ENCODE data around the gene AMPH.

AMPH gene

DNA sequence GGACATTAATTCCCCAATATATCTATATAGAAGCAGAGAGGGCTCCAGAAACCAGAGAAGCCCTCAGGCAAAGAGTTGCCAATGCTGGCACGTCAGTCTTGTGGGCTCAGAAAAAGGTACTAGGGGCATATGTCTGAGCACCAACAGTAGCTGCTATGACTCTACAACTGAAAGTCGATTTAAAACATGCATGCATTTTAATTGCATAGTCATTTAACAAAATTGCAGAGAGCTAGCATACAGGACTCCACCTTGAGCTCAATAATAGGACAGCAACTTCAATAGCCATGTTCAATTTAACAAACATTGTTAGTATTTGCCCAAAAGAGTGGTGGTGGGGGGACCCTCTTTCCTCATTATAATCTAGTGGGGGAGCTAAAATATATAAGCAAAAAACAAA is 126.5 kb downstream of the AMPH start:
- no peak for DNase-seq (ENCODE audit: low read depth)
- TF ChIP-seq, protein P1, sequence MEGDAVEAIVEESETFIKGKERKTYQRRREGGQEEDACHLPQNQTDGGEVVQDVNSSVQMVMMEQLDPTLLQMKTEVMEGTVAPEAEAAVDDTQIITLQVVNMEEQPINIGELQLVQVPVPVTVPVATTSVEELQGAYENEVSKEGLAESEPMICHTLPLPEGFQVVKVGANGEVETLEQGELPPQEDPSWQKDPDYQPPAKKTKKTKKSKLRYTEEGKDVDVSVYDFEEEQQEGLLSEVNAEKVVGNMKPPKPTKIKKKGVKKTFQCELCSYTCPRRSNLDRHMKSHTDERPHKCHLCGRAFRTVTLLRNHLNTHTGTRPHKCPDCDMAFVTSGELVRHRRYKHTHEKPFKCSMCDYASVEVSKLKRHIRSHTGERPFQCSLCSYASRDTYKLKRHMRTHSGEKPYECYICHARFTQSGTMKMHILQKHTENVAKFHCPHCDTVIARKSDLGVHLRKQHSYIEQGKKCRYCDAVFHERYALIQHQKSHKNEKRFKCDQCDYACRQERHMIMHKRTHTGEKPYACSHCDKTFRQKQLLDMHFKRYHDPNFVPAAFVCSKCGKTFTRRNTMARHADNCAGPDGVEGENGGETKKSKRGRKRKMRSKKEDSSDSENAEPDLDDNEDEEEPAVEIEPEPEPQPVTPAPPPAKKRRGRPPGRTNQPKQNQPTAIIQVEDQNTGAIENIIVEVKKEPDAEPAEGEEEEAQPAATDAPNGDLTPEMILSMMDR (conservative IDR thresholded peaks at IDR 0.05; ENCODE audit: low read length), result no peak
- no peak overlapping the region for H3K4me3 ChIP-seq (ENCODE audit: low read length)

DNA sequence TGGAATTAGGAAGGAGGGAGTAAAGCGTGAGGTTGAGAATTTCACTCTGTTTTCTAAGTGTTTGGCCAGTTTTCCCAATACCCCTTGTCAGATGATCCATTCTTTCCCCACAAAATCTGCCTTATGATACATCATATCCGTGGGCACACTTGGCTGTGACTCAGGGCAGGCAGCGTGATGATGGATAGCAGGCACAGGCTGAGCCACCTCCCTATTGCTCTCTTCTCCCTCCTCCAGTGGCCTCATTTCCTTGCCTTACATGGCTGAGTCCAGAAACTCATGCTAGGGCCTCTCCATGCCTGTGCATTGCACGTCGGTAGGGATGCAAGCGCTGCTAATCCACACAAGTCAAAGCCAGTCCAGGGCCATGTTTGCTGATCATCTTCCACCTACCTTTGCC is 128.3 kb downstream of the AMPH start:
- H3K4me3 ChIP-seq (ENCODE audit: low read length), result no peak overlapping the region
- TF ChIP-seq, protein P1 (conservative IDR thresholded peaks at IDR 0.05; ENCODE audit: low read length), result no peak
- no peak for DNase-seq (ENCODE audit: low read depth)

DNA sequence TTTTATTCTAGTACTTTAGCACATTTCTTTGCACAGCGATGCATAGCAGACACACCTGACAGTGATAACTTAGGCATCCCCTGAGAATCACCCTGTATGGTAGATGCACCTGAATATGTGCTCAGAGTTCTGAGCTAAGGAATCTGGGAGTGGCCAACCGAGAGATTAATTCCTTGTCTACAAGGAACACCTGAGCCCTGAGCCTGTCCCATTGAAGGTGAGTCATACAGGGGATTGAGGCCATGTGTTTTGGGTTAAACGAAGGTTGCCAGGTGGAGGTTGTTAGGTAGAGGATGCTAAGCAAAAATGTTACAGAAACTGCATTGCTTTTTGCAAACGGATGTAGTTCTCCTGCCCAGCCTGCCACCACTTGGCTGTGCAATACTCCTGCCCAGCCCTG is 128.9 kb downstream of the AMPH start:
- DNase-seq (ENCODE audit: low read depth), result no peak
- no peak overlapping the region for H3K4me3 ChIP-seq (ENCODE audit: low read length)
- TF ChIP-seq, protein P1 (conservative IDR thresholded peaks at IDR 0.05; ENCODE audit: low read length), result no peak

DNA sequence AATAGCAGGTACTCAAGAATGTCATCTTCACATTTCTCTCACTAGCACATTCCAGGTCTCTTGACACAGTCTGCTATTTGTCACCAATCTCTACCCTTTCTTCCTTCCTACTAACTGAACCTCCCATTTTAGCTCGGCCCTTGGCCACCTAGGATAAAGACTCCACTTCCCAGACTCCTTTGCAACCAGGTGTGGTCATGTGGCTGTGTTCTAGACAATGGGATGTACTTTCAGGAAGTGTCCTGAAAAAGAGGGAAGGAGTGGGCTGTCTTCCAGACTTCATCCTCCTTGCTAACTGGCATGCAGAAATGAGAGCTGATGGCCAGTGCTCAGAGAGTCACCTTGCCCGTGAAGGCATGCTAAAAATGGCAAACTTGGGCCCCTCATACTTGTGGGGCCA is 139.2 kb downstream of the AMPH start:
- H3K4me3 ChIP-seq (ENCODE audit: low read length), result no peak overlapping the region
- DNase-seq (ENCODE audit: low read depth), result no peak
- TF ChIP-seq, protein P1 (conservative IDR thresholded peaks at IDR 0.05; ENCODE audit: low read length), result no peak

DNA sequence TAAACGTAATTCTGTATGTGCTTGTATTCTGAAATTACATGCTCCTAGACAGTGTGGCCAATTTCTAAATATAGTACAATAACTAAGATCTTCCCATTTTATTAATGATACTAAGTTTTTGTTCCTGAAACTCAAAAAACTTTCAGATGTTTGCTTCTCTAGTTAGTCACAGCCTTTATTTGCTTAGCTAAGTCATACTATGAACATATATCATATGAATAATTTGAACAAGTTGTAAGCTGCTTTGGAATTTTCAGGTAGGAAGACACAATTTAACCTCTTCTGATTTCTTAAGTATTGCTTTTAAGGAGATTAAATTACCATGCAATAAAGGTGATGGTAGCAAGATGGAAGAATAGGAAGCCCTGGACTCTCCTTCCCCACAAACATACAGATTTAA is 148.7 kb downstream of the AMPH start:
- no peak for DNase-seq (ENCODE audit: low read depth)
- TF ChIP-seq, protein P1 (conservative IDR thresholded peaks at IDR 0.05; ENCODE audit: low read length), result no peak
- H3K4me3 ChIP-seq (ENCODE audit: low read length), result no peak overlapping the region

DNA sequence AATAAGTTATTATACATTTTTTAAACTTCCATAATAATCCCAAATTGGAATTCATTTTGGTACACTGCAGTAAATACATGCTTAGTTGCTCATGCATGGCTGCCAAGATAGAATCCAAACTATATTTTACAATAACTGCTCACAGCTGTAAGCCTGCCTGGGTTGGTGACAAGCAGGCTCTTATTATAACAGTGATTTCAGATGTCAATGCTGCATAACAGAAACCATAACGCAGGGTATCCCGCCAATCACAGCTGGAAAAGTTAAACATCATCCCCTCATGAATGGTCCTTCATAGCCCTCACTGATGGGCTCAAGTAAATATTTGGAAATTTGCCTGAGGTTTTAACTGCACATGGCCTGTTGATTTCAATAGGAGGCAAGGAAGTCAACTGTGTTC is 149.8 kb downstream of the AMPH start:
- DNase-seq (ENCODE audit: low read depth), result no peak
- TF ChIP-seq, protein P1 (conservative IDR thresholded peaks at IDR 0.05; ENCODE audit: low read length), result no peak
- no peak overlapping the region for H3K4me3 ChIP-seq (ENCODE audit: low read length)

DNA sequence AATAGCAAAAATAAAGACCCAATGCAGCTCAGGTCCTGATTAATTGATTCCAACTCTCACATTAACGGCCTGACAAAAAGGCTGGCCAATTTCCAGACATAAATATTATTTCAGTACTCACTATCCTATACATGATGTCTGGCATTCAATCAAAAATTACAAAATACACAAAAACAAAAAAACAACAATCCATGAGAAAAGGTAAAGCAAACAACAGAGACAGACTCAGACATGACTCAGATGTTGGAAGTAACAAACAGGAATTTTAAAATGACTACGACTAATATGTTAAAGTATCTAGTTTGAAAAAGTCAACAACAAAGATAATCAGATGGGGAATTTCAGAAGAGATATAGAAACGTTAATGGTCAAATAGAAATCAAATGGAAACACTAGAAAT is 152.8 kb downstream of the AMPH start:
- no peak for DNase-seq (ENCODE audit: low read depth)
- TF ChIP-seq, protein P1 (conservative IDR thresholded peaks at IDR 0.05; ENCODE audit: low read length), result no peak

More for the DNA sequence above, 152.8 kb downstream of the AMPH start:
- no peak overlapping the region for H3K4me3 ChIP-seq (ENCODE audit: low read length)

All from AG10803 (cell line).